ENCODE results near the gene UACA. TPM values are rescaled to one million over a fixed set of nuclear protein-coding genes. Genes with fewer than 3 reads are reported as not detected.

The UACA gene
- total and polyA plus RNA-seq, 2 of the 8 experiments (the other 6 are each of a cell fraction or from before 2014, with no cell fraction given), result 28.6 to 38.9 TPM

- Histone ChIP-seq H3K4ac (replicated peaks; ENCODE audit: insufficient read length, low read depth, low read length) (no peak overlapping the region), H3K56ac (replicated peaks; ENCODE audit: insufficient read length, low read depth, low read length) (no peak overlapping the region), H3K4me2 (ENCODE audit: insufficient read depth in 1 of 2, low read depth in 2 of 2, low read length in 2 of 2) (no peak overlapping the region), H4K91ac (replicated peaks; ENCODE audit: insufficient read length, low read length) (no peak overlapping the region), H4K5ac (ENCODE audit: insufficient read length, low read depth, low read length) (no peak overlapping the region), H2BK5ac (ENCODE audit: low read depth, low read length) (no peak overlapping the region), H2BK20ac (ENCODE audit: low read length) (no peak overlapping the region), H3K27me3 (replicated peaks in 1 of 4; ENCODE audit: control insufficient read depth in 3 of 4, extremely low read depth in 1 of 4, insufficient read depth in 3 of 4, low read length in 3 of 4) (no peaks in the 10 kb centered on the region), H4K8ac (ENCODE audit: extremely low read depth, insufficient read depth, low read length) (no peak overlapping the region), H3K14ac (ENCODE audit: insufficient read length) (no peak overlapping the region), H3K9ac (replicated peaks in 1 of 4; ENCODE audit: extremely low read depth in 1 of 4, low read depth in 3 of 4, low read length in 3 of 4) (peak overlapping the region in 1 of 4 experiments; percentile 10; a peak in 2 of 7 replicates), H3K4me1 (replicated peaks in 1 of 4; ENCODE audit: control insufficient read depth in 3 of 4, insufficient read depth in 4 of 4, low read length in 3 of 4) (peaks cover 0 to 3% (median under 1%) of the 10 kb centered on the region in 4 experiments; a peak in 5 of 7 replicates), H4K20me1 (replicated peaks in 1 of 2; ENCODE audit: control insufficient read depth in 1 of 2, insufficient read depth in 2 of 2, low read length in 2 of 2) (peaks cover 0 to 1% of the 10 kb centered on the region in 2 experiments), H2BK15ac (ENCODE audit: low read length) (no peak overlapping the region), H2AK5ac (ENCODE audit: low read depth, low read length) (no peak overlapping the region), H2BK12ac (ENCODE audit: low read depth, low read length) (no peak overlapping the region), H2AFZ (ENCODE audit: low read length) (no peak overlapping the region), H3K27ac (ENCODE audit: low read depth, low read length) (no peak overlapping the region), H2BK120ac (replicated peaks; ENCODE audit: low read depth, low read length) (no peak overlapping the region), H3K9me3 (ENCODE audit: insufficient read depth in 2 of 2, low read depth in 1 of 2, low read length in 1 of 2) (no peaks in the 10 kb centered on the region), H3K36me3 (ENCODE audit: control insufficient read depth in 2 of 4, insufficient read depth in 4 of 4, low read length in 3 of 4) (no peaks in the 10 kb centered on the region), H3K79me1 (ENCODE audit: low read depth, low read length) (no peaks in the 10 kb centered on the region), H3K4me3 (ENCODE audit: extremely low read depth in 1 of 4, insufficient read depth in 2 of 4, low read depth in 3 of 4, low read length in 4 of 4) (no peak overlapping the region), H3K23me2 (ENCODE audit: low read depth, low read length) (peaks cover 5% of the 10 kb centered on the region; the same call in 1 of the 2 replicates), H3K79me2 (ENCODE audit: control insufficient read depth in 1 of 2, insufficient read depth in 2 of 2, low read length in 2 of 2) (peaks cover 0 to 12% of the 10 kb centered on the region in 2 experiments; a peak in 2 of 4 replicates), H3K18ac (ENCODE audit: extremely low read depth, low read length) (no peak overlapping the region), H3K23ac (ENCODE audit: insufficient read length) (no peak overlapping the region)
- ChIA-PET POLR2A (ENCODE audit: partially characterized antibody) (no interaction called here), CTCF (ENCODE audit: partially characterized antibody) (interaction anchor here (0.6 kb wide), 1 partner anchor 773 kb away, joined by 3 read pairs; no protein-coding TSS in a partner anchor)
- no peak for DNase-seq (ENCODE audit: low read depth in 1 of 2, low spot score in 2 of 2)
- FAIRE-seq, result no peak
- WGBS, 2 experiments (ENCODE audit: extremely low coverage in 1 of 2, insufficient coverage in 1 of 2, insufficient read length in 1 of 2, insufficient replicate concordance in 2 of 2, low coverage in 1 of 2, low lambda C conversion rate in 2 of 2, missing lambda C conversion rate in 1 of 2), result 86% methylated on average over 9 of the region's 9 CpGs; no CpG with 5 or more reads in 1 of the 2 experiments
- TF ChIP-seq SRF (IDR thresholded peaks at IDR 0.05; ENCODE audit: low read depth, low read length) (no peak), YY1 (IDR thresholded peaks at IDR 0.05; ENCODE audit: low read depth, low read length) (no peak)
Observed at GRCh38 chr15:70758790-70759462, 4.4 kb downstream of the UACA start.
